GM23338 (cell line): Measurements from ENCODE around the gene CHIC1. TPM values are rescaled to one million over a fixed set of nuclear protein-coding genes. Genes with fewer than 3 reads are reported as not detected.
"Not testable (repeated sequence)": the region's sequence is repeated elsewhere in the genome, so short reads cannot be mapped to it uniquely, and the experiment has no call there.

Experiments used
- ATAC-seq: fragments of 200-7000 bp; cut with Tn5 transposase; 3 replicates; pipeline ENCODE4 v1.9.1; 2020
- DNase-seq: peaks from one replicate; pipeline ENCODE4 v3.0.0-alpha.2; 2015; ENCODE audit warnings: low spot score
- H2AFZ ChIP-seq: fragments of 200-600 bp; sonication (generic); 2 replicates; pipeline ENCODE4 v1.8.0; 2016; ENCODE audit warnings: antibody characterized with exemption, mild to moderate bottlenecking, moderate library complexity
- H3F3A ChIP-seq: fragments of 200-600 bp; sonication (generic); replicated peaks from 2 replicates; pipeline ENCODE4 v1.8.0; 2017; ENCODE audit warnings: antibody characterized with exemption, mixed run types, low read depth
- H3K27ac ChIP-seq: fragments of 200-600 bp; sonication (generic); 2 replicates; pipeline ENCODE4 v1.6.1; 2016; ENCODE audit warnings: low read depth
- H3K27me3 ChIP-seq: fragments of 200-600 bp; sonication (generic); 2 replicates; pipeline ENCODE4 v1.8.0; 2016; ENCODE audit warnings: mild to moderate bottlenecking, mixed run types, moderate library complexity; ENCODE audit not compliant: insufficient read depth
- H3K36me3 ChIP-seq: fragments of 200-600 bp; sonication (generic); 2 replicates; pipeline ENCODE4 v1.8.0; 2016; ENCODE audit warnings: mild to moderate bottlenecking; ENCODE audit not compliant: insufficient read depth
- H3K4me1 ChIP-seq: fragments of 200-600 bp; sonication (generic); 2 replicates; pipeline ENCODE4 v1.8.0; 2016; ENCODE audit warnings: mild to moderate bottlenecking, moderate library complexity; ENCODE audit not compliant: insufficient read depth
- H3K4me2 ChIP-seq: fragments of 200-600 bp; sonication (generic); 2 replicates; pipeline ENCODE4 v1.7.1; 2017; ENCODE audit warnings: mixed run types
- H3K4me3 ChIP-seq: fragments of 200-600 bp; sonication (generic); 2 replicates; pipeline ENCODE4 v1.6.1; 2016; ENCODE audit warnings: mixed run types
- H3K79me2 ChIP-seq: fragments of 200-600 bp; sonication (generic); replicated peaks from 2 replicates; pipeline ENCODE4 v1.8.0; 2017; ENCODE audit warnings: mild to moderate bottlenecking; ENCODE audit not compliant: insufficient read depth
- H3K9me2 ChIP-seq: fragments of 200-600 bp; sonication (generic); 2 replicates; pipeline ENCODE4 v1.8.0; 2017; ENCODE audit not compliant: insufficient read depth
- H4K20me1 ChIP-seq: fragments of 200-600 bp; sonication (generic); replicated peaks from 2 replicates; pipeline ENCODE4 v1.8.0; 2017; ENCODE audit warnings: mild to moderate bottlenecking; ENCODE audit not compliant: insufficient read depth
- H3K27ac Mint-ChIP-seq: 2 replicates; pipeline ENCODE4 v1.8.0; 2020; ENCODE audit warnings: inconsistent platforms, mild to moderate bottlenecking, moderate library complexity, mixed read lengths
- H3K27me3 Mint-ChIP-seq: 3 replicates; pipeline ENCODE4 v1.8.0; 2022; ENCODE audit warnings: low read depth, mild to moderate bottlenecking, moderate library complexity, mixed read lengths, inconsistent platforms; ENCODE audit not compliant: insufficient read depth, poor library complexity
- H3K36me3 Mint-ChIP-seq: 3 replicates; pipeline ENCODE4 v1.8.0; 2021; ENCODE audit warnings: low read depth, mild to moderate bottlenecking, inconsistent platforms, moderate library complexity, mixed read lengths
- H3K4me1 Mint-ChIP-seq: 3 replicates; pipeline ENCODE4 v1.8.0; 2020; ENCODE audit warnings: mild to moderate bottlenecking, inconsistent platforms, mixed read lengths
- H3K4me3 Mint-ChIP-seq: 3 replicates; pipeline ENCODE4 v1.8.0; 2021; ENCODE audit warnings: moderate library complexity, mild to moderate bottlenecking, inconsistent platforms, mixed read lengths
- H3K9me3 Mint-ChIP-seq: 3 replicates; pipeline ENCODE4 v1.8.0; 2020; ENCODE audit warnings: moderate library complexity, mild to moderate bottlenecking, inconsistent platforms, mixed read lengths
- JUNB ChIP-seq: IDR thresholded peaks from one replicate; pipeline ENCODE4 v1.6.1; 2016; ENCODE audit warnings: antibody characterized with exemption; ENCODE audit not compliant: unreplicated experiment
- REST ChIP-seq: IDR thresholded peaks from one replicate; pipeline ENCODE4 v1.6.1; 2018; ENCODE audit warnings: antibody characterized with exemption; ENCODE audit not compliant: unreplicated experiment
- ZNF331 ChIP-seq: fragments of 250-450 bp; sonication (Bioruptor Pico); IDR thresholded peaks from 2 replicates; pipeline ENCODE4 v1.5.0; 2020; ENCODE audit warnings: low read depth, mild to moderate bottlenecking, moderate library complexity
- ZNF462 ChIP-seq: fragments of 250-450 bp; sonication (Bioruptor Pico); IDR thresholded peaks from 2 replicates; pipeline ENCODE4 v1.5.0; 2020; ENCODE audit warnings: mild to moderate bottlenecking, moderate library complexity
- polyA plus RNA-seq: library from polyadenylated mRNA; unstranded; fragments of >200 nt; fragmentation: Nextera tagmentation; extraction: Ambion mirVana; gene quantifications from 2 replicates; pipeline ENCODE4 v1.2.1, GENCODE V29; 2016
- total RNA-seq: library from RNA; depleted of rRNA; stranded (reverse); fragments of >200 nt; shearing (Covaris generic); gene quantifications from 2 replicates; pipeline ENCODE4 v1.2.3, GENCODE V29; 2014

Gene CHIC1
- total and polyA plus RNA-seq, 2 experiments from 2014 or later: 6.2 to 14.1 TPM

GRCh38 chrX:73647632-73648322, 84.8 kb downstream of the CHIC1 start (continued):
- no peak for TF ChIP-seq REST
- no peak for TF ChIP-seq JUNB
- no peak for TF ChIP-seq ZNF331
- no peak for TF ChIP-seq ZNF462 (CRISPR knock-in tag)

GRCh38 chrX:73661322-73661721, 98.3 kb downstream of the CHIC1 start:
- not testable (repeated sequence) for H4K20me1 ChIP-seq, H3K4me3 Mint-ChIP-seq, DNase-seq, H3K27me3 ChIP-seq, H3K36me3 ChIP-seq, H3K9me2 ChIP-seq, ATAC-seq, H2AFZ ChIP-seq, H3K27ac Mint-ChIP-seq, H3K4me3 ChIP-seq, H3K27ac ChIP-seq, H3F3A ChIP-seq, H3K4me2 ChIP-seq, H3K4me1 ChIP-seq, H3K27me3 Mint-ChIP-seq, H3K4me1 Mint-ChIP-seq
- peaks cover 35% of the 10 kb centered on the region for H3K9me3 Mint-ChIP-seq
- H3K36me3 Mint-ChIP-seq: peaks cover 66% of the 10 kb centered on the region
- peaks cover 23% of the 10 kb centered on the region; the same call in 1 of the 2 replicates for H3K79me2 ChIP-seq
